BE2C (cell line): ENCODE measurements around the gene PREX1.

ENCODE experiments used
- DNase-seq: peaks from one replicate; pipeline ENCODE4 v3.0.0-alpha.2; 2020
- H3K27me3 ChIP-seq: fragments of 250-450 bp; sonication (Bioruptor Pico); 2 replicates; pipeline ENCODE4 v1.5.1; 2020; ENCODE audit warnings: mild to moderate bottlenecking
- H3K36me3 ChIP-seq: fragments of 250-450 bp; sonication (Bioruptor Pico); 2 replicates; pipeline ENCODE4 v1.5.1; 2020; ENCODE audit warnings: mild to moderate bottlenecking
- H3K4me1 ChIP-seq: fragments of 250-450 bp; sonication (Bioruptor Pico); 2 replicates; pipeline ENCODE4 v1.5.1; 2020
- H3K4me3 ChIP-seq: 2 replicates; pipeline ENCODE4 v1.5.1; 2011; ENCODE audit warnings: low read depth, low read length
- H3K9me3 ChIP-seq: fragments of 250-450 bp; sonication (Bioruptor Pico); 2 replicates; pipeline ENCODE4 v1.5.1; 2020
- TF ChIP-seq, protein P1 (sequence below): IDR thresholded peaks from 2 replicates; pipeline ENCODE4 v1.5.1; 2012; ENCODE audit warnings: mild to moderate bottlenecking, low read depth, low read length

The PREX1 gene

GRCh38 chr20:48629069-48629959, 198.5 kb downstream of the PREX1 start:
- Histone ChIP-seq H3K36me3 (no peaks in the 10 kb centered on the region), H3K4me3 (no peak overlapping the region), H3K4me1 (peaks cover 17% of the 10 kb centered on the region), H3K27me3 (no peaks in the 10 kb centered on the region), H3K9me3 (no peaks in the 10 kb centered on the region)
- TF ChIP-seq, protein P1, sequence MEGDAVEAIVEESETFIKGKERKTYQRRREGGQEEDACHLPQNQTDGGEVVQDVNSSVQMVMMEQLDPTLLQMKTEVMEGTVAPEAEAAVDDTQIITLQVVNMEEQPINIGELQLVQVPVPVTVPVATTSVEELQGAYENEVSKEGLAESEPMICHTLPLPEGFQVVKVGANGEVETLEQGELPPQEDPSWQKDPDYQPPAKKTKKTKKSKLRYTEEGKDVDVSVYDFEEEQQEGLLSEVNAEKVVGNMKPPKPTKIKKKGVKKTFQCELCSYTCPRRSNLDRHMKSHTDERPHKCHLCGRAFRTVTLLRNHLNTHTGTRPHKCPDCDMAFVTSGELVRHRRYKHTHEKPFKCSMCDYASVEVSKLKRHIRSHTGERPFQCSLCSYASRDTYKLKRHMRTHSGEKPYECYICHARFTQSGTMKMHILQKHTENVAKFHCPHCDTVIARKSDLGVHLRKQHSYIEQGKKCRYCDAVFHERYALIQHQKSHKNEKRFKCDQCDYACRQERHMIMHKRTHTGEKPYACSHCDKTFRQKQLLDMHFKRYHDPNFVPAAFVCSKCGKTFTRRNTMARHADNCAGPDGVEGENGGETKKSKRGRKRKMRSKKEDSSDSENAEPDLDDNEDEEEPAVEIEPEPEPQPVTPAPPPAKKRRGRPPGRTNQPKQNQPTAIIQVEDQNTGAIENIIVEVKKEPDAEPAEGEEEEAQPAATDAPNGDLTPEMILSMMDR = no peak
- DNase-seq = no peak

- no peaks in the 10 kb centered on the region for H3K9me3 ChIP-seq
- DNase-seq = peak; percentile 37
- H3K36me3 ChIP-seq = no peaks in the 10 kb centered on the region
- no peaks in the 10 kb centered on the region for H3K27me3 ChIP-seq
- H3K4me1 ChIP-seq = peaks cover 12% of the 10 kb centered on the region
- no peak overlapping the region for H3K4me3 ChIP-seq
- TF ChIP-seq, protein P1 = no peak
These were observed 200.1 kb downstream of the PREX1 start for GRCh38 chr20:48627737-48628128.

DNA sequence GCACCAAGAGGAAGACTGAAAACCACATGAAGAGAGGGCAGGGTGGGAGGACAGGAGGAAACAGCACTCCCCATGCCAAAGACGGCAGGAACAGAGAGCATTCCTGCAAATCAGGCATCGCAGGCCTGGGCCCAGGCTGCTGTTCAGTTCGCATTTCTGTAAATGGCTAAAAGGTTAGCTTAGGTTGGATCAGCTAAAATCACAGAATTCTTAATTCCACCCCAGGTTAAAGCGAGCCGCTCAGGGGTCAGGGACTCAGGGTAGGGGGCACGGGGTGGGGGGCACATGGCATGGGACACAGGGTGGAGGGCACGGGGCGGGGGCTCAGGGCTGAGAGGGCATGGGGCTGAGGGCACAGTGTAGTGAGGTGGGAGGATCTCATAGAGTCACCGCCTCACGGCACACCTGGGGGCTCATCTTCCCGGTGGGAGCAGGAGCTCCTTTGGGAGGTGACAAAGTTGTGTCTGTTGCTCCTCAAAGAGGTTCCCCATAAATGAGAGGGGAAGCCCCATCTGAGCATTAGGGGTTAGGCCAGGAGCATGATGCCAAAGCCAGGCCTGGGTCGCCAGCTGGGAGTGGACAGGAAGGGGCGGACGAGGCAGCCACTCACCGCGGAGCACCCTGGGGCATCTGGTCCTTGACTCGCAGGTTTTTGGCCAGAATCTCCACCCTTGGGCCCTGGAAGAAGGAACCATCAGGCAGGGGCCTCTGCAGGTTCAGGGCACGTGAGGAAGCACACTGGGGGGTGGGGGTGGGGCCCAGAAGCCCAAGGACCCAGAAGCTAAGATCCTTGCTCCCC, 200.7 kb downstream of the PREX1 start:
- H3K9me3 ChIP-seq = no peaks in the 10 kb centered on the region
- H3K4me1 ChIP-seq = peaks cover 7% of the 10 kb centered on the region
- no peak overlapping the region for H3K4me3 ChIP-seq
- no peak for DNase-seq
- H3K36me3 ChIP-seq = no peaks in the 10 kb centered on the region
- no peaks in the 10 kb centered on the region for H3K27me3 ChIP-seq
- TF ChIP-seq, protein P1 = no peak

GRCh38 chr20:48626226-48626937, 201.4 kb downstream of the PREX1 start:
- no peaks in the 10 kb centered on the region for H3K4me1 ChIP-seq
- TF ChIP-seq, protein P1 = no peak
- no peak overlapping the region for H3K4me3 ChIP-seq
- H3K9me3 ChIP-seq = no peaks in the 10 kb centered on the region
- DNase-seq = no peak
- no peaks in the 10 kb centered on the region for H3K36me3 ChIP-seq
- H3K27me3 ChIP-seq = no peaks in the 10 kb centered on the region

- Histone ChIP-seq H3K36me3 (no peaks in the 10 kb centered on the region), H3K4me1 (no peaks in the 10 kb centered on the region), H3K4me3 (no peak overlapping the region), H3K9me3 (no peaks in the 10 kb centered on the region), H3K27me3 (no peaks in the 10 kb centered on the region)
- DNase-seq = no peak
- TF ChIP-seq, protein P1 = no peak
These were observed 202.5 kb downstream of the PREX1 start for GRCh38 chr20:48625136-48625900.
